SKM-1 (cell line): ENCODE results near the gene CDX2.
"Not testable (repeated sequence)": the region's sequence is repeated elsewhere in the genome, so short reads cannot be mapped to it uniquely, and the experiment has no call there.

Experiments
- DNase-seq: peaks from one replicate; lab custom pipeline; 2025; ENCODE audit not compliant: unreplicated experiment; lab: John Stamatoyannopoulos, UW

The CDX2 gene, protein sequence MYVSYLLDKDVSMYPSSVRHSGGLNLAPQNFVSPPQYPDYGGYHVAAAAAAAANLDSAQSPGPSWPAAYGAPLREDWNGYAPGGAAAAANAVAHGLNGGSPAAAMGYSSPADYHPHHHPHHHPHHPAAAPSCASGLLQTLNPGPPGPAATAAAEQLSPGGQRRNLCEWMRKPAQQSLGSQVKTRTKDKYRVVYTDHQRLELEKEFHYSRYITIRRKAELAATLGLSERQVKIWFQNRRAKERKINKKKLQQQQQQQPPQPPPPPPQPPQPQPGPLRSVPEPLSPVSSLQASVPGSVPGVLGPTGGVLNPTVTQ

GRCh38 chr13:27969082-27969865, at the start of gene CDX2:
CDX2 (minus strand) TSS chr13:27969315; CDS start chr13:27969006, 309 bp downstream.
- DNase-seq = no peak

GRCh38 chr13:28014301-28014700, 45.2 kb upstream of the CDX2 start:
- no peak for DNase-seq

GRCh38 chr13:28013482-28013881, 44.4 kb upstream of the CDX2 start:
- DNase-seq = no peak

- DNase-seq = no peak
Observed at GRCh38 chr13:28012896-28013295, 43.8 kb upstream of the CDX2 start.

- no peak for DNase-seq
Observed at GRCh38 chr13:28012383-28012782, 43.3 kb upstream of the CDX2 start.

DNA sequence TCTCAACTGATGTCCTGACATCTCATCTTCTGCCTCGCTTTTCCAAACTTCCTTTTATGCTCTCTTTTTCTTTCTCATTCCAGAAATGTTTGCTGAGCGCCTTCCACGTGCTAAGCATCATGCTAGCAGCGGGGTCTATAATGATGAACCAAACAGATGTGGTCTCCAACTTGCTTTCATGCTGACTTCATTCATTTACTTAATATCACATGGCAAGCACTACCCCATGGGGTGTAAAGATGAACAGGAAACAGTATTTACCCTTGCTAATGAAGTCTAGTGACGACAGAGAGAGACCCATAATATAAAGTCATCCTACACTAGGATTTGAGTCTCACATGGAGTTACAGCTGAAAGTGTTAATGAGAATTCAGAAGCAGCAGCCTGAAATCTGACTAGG, 40.9 kb upstream of the CDX2 start:
- no peak for DNase-seq

- DNase-seq = not testable (repeated sequence)
Observed at GRCh38 chr13:28005016-28005415, 35.9 kb upstream of the CDX2 start.

GRCh38 chr13:28002886-28003698, 34.0 kb upstream of the CDX2 start:
- DNase-seq = no peak

GRCh38 chr13:28001837-28002473, 32.8 kb upstream of the CDX2 start:
- DNase-seq = no peak

DNA sequence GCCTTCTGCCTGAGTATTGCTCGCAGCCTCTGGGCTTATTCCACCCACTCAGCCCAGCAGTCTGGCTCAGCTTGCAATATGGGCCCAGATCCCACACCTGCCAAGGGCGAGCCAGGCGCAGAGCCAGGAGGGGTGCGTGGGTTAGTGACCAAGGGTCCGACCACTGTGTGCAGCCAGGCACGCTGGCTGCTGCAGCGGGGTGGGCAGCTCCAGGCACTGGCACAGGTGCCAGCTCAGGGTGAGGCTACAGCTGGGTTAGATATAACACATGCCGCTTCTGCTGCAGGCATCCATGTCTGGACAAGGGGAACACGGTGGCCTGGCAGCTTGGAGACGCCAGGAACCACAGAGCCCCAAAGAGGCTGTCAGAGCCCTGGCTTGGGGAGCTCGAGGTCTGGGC, 31.9 kb upstream of the CDX2 start:
- DNase-seq = no peak

GRCh38 chr13:28000567-28000966, 31.5 kb upstream of the CDX2 start:
- no peak for DNase-seq

DNA sequence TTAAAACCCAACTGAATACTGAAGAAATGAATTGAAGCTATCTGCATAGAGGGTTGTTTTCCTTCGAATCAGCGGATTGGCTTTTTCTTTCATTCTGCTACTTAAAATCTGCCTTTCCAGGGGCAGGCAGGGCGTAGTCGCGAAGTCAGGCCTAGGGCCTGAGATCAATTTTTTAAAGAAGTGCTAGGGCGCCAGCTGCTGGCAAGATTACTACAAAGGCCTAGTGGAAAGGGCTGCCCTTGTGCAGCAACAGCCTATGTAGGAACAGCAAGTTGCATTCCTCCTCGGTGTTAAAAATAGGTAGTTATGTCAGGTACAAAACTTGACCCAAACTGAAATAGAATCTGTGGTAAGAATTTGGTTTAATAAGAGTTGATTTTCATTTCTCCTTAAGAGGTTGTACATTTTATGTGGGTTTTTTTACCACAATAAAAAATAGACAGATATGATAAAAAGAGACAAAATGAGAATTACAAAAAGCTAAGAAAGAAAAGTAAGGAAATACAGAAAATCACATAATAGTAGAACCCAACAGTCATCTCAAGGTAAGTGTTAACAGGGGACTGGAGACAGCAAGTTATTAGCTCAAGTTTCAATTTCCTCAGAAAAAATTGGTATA, 28.9 kb upstream of the CDX2 start:
- no peak for DNase-seq

GRCh38 chr13:27991881-27992280, 22.8 kb upstream of the CDX2 start:
- DNase-seq = no peak

GRCh38 chr13:27988520-27988919, 19.4 kb upstream of the CDX2 start, which contains the start of gene URAD:
URAD (minus strand) TSS chr13:27988693; CDS start chr13:27988637, 56 bp downstream.
- DNase-seq = no peak

GRCh38 chr13:27985600-27985999, 16.5 kb upstream of the CDX2 start:
- DNase-seq = no peak

DNA sequence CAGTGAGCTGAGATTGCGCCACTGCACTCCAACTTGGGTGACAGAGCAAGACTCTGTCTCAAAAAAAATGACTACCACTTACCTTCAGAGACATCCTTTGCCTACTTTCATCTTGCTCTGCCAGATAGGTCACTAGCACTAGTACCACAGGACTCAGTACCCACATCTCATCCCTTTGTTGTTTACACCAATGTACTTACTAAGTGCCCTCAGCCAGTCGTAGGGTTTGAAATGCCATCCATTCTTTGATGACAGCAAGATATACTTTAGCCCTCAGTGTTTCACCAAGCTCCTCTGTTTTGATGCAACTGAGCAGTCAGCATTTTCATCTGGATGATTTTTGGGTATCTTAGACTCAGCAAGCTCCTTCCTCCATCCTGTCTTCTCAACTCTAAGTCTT, 13.2 kb upstream of the CDX2 start:
- DNase-seq = no peak

DNA sequence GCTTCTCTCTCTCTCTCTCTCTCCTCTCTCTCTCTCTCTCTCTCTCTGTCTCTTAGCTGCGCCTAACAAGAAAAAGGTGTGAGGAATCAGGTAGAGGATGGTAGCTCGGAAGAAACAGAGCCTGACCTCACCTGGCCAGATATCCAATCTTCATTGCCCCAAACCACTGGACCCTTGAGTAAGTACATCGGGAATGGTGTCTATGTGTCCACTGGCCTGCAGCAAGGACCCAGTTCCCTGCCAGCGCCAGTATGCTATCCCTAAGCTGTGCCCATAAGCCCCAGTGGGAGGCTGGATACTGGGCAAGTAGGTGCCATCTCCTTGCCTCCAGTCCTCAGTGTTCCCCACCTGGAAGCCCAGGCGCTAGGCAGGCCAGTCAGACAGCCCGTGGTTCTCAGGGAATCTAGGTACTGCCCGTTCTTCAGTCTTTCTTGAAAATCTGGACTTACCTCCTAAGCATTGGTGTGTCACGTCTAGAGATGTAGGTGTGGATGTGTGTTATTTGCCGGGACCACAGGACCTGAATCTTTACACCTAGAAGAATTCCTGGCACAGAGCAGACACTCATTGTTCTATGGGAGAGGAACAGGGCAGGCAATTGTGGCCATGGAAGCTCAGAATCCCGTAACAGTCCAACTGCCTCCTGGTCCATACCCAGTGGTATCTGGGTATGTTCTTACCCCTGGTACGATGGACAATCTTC, 12.0 kb upstream of the CDX2 start:
- DNase-seq = no peak

DNA sequence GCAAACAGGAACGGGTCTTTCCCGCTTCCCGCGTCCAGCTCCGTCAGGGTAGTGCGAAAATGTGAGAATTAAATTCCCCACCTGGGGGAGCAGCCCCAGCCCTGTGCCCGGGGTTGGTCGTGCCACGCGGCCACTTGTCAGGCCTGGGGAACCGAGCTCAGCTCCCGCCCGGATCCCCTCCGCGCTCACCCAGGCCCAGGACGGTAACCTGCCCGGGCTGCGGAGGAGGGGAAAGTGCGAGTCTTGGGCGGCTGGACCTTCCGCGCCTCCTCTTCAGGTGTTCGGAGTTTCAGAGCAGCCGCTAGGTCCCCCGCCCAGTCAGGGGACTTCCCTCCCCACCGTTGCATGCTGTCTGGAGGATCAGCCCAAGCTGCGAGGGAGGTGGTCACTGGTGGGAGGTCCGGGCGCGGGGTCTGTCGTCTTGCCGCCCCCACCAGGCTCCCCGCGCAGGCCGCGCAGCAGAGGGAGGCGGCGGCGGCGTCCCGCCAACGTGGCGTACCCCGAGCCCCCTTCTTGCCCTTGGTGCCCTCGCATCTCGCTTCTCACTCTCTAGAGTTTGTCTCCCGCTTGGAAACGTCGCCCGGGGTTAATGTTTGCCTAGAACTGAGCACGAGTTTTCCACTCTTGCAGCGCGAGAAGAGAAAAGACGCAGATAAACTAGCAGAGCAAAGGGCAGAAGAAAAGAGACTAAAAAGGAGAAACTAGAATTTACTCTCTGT, 11.3 kb upstream of the CDX2 start:
- DNase-seq = no peak

DNA sequence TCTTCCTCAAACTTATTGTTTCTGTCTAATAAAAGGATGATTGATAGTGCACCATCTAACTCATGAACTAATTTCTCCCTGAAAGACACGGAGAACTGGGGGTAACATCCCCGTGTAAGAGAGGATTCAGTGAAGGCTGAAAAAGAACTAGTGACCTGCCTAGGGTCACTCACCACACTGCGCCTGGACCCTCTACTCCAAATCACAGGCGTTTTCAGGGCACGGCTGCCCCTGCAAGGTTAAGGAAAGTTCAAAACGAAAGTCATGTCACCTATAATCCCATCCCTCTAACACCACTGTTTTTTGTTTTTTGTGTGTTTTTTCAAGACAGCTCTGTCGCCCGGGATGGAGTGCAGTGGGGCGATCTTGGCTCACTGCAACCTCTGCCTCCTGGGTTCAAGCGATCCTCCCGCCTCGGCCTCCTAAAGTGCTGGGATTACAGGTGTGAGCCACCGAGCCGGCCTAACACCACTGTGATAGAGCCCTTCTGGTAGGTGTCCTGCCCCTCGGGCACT, 10.7 kb upstream of the CDX2 start:
- DNase-seq = no peak
